Measurements from ENCODE around the gene RNF121.

The RNF121 gene

DNA sequence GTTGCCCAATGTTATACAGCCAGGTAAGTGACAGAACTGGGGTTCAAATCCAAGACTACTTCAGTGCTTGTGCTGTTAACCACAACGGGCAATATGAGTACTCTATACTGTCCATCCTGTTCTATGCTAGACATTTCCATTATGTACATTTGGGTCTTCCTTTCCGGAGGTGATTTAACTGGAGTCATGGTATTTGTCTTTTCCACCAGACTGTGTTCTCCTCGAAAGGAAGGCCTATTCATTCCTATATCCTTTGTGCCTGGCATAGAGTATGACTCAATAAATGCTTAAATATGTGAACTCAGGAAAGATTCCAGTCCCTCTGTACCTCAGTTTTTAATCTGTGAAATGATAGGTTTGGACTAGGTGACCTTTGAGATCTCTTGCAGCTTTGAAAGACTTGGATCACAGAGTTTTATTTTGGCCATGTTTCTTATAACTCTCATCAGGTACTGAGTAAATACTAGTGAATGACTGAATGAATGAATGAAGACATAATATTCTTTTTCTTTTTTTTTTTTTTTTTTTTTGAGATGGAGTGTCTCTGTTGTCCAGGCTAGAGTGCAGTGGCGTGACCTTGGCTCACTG is 6.6 kb downstream of the RNF121 start:
- no peak for DNase-seq (ENCODE audit: low read depth)

DNA sequence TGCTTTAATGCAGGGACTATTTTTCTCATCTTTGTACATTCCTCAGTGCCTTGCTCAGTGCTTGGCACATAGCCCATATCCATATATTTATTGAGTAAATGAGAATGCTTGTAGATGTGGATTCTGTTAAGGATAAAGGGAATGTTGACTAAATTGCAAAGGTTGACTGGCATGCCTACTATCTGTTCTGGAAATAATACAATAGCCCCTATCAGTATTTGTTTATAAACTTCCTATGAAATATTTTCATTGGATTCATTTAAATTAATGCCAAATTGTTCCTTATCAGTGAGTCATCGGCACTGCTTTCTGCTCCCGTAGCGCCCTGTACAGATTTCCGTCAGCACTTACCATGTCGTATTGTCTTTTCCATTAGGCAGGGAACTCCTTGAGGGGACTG is 8.0 kb downstream of the RNF121 start:
- DNase-seq (ENCODE audit: low read depth), result peak; percentile 46

- DNase-seq (ENCODE audit: low read depth), result no peak
These were observed 9.0 kb downstream of the RNF121 start for GRCh38 chr11:71937826-71938225.

GRCh38 chr11:71940561-71941219 is 11.8 kb downstream of the RNF121 start:
- DNase-seq (ENCODE audit: low read depth), result no peak

- DNase-seq (ENCODE audit: low read depth), result peak; percentile 72
These were observed 17.3 kb downstream of the RNF121 start for GRCh38 chr11:71946144-71946571.

- DNase-seq (ENCODE audit: low read depth), result no peak
These were observed 18.7 kb downstream of the RNF121 start for GRCh38 chr11:71947498-71947897.

GRCh38 chr11:71948314-71949027 is 19.6 kb downstream of the RNF121 start:
- DNase-seq (ENCODE audit: low read depth), result no peak

DNA sequence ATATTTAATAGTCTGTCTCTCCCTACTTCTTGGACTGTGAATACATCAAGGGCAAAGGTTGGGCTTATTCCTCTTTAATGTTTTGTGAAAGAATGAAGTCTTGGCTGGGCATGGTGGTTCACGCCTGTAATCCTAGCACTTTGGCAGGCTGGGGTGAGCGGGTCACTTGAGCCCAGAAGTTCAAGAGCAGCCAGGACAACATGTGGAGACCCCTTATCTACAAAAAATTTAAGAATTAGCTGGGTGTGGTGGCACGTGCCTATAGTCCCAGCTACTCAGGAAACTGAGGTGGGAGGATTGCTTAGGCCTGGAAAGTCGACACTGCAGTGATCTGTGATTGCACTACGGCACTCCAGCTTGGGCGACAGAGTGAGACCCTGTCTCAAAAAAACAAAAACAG is 20.2 kb downstream of the RNF121 start:
- no peak for DNase-seq (ENCODE audit: low read depth)

DNA sequence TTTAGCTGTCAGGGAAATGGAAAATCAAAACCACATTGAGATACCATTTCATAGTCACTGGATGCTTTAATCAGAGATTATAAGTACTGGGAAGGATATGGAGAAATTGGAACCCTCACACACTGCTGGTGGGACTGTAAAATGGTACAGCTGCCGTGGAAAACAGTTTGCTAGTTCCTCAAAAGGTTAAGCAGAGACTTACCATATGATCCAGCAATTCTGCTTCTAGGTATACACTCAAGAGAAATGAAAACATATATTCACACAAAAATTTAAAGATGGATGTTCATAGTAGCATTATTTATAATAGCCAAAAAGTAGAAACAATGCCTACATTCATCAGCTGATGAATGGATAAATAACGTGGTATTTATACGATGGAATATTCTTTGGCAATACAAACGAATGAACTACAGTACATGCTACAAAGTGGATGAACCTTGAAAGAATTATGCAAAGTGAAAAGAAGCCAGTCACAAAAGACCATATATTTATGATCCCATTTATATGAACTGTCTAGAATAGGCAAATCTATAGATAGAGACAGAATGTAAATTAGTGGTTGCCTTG is 23.0 kb downstream of the RNF121 start:
- no peak for DNase-seq (ENCODE audit: low read depth)

DNA sequence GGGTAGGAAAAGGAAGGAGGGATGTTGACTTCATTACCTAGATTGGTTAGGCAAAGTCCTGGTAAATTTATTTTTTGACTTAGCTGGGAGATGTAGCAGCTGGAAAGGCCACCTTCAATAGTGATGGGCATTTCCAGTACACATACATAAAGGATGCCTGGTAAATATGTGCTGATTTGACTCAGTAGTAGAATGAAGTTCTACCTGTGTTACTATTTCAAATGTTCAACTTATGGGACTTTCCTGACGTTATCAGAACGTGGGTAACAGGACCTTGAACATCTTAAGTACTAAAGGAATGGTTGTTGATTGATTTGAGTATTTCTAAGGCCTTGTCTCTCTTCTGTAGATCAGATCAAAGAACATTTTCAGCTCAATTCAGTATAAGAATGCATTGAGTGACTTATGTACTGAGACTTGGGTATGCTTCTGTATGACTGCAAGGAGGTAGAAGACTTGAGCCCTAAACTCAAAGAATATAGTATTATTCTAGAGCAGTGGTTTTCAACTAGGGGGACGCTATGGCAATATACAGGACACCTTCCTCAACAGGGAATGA is 27.1 kb downstream of the RNF121 start:
- DNase-seq (ENCODE audit: low read depth), result no peak

GRCh38 chr11:71962428-71963038 is 33.7 kb downstream of the RNF121 start:
- DNase-seq (ENCODE audit: low read depth), result peak; percentile 63

GRCh38 chr11:71963468-71963867 is 34.6 kb downstream of the RNF121 start:
- DNase-seq (ENCODE audit: low read depth), result no peak

- no peak for DNase-seq (ENCODE audit: low read depth)
These were observed 35.8 kb downstream of the RNF121 start for GRCh38 chr11:71964641-71965040.

DNA sequence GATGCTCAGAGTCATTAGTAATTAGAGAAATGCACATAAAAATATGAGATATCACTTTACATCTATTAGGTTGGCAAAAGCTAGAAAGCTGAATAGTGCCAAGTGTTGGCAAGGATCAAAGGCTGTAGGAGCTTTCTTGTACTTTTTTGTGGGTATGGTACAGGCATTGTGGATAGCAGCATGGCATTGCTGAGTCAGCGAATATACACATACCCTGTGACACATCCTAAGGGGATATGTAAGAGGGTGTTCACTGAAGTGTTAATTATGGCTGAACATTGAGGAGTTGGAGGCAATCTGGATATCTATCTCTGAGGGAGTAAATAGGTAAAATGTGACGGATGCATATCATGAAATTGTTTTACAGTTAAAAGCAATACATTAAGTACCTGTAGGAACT is 42.8 kb downstream of the RNF121 start:
- DNase-seq (ENCODE audit: low read depth), result no peak

DNA sequence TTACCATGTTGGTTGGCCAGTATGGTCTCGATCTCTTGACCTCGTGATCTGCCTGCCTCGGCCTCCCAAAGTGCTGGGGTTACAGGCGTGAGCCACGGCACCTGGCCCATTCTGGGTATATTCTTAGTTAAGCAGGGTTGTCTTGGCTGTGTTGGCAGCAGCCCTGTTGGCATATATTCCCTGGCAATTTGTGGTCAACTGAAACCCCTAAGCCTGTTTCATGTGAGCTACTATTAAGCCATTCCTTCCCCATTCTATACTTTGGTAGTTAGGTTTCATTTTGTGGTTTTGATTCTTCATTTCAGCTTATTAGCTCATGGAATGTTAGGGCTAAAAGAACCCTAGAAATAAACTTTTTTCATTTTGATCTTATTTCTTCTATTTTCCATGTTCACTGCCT is 47.7 kb downstream of the RNF121 start:
- no peak for DNase-seq (ENCODE audit: low read depth)

- no peak for DNase-seq (ENCODE audit: low read depth)
These were observed 48.2 kb downstream of the RNF121 start for GRCh38 chr11:71977090-71977489.

GRCh38 chr11:71977743-71978418 is 49.0 kb downstream of the RNF121 start:
- peak; percentile 65 for DNase-seq (ENCODE audit: low read depth)

DNA sequence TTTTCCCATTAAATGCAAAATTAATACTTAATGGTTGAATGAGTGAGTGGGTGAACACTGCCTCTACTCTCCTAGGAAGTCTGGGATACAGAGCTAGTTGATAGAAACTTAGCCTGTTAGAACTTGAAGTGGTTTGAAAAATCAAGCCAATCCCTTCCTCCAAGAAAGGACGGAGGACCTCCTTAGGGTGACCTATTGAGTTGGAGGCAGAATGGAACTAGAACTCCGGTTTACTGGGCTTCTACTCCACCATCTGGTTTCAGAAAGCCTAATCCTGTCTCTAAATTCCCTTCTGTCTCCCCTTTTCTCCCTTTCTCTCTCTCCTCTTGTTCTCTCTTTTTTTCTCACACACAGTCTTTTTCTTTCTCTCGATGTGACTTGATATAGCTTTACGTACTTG is 50.2 kb downstream of the RNF121 start:
- DNase-seq (ENCODE audit: low read depth), result no peak

GRCh38 chr11:71979602-71980001 is 50.8 kb downstream of the RNF121 start:
- DNase-seq (ENCODE audit: low read depth), result no peak

- DNase-seq (ENCODE audit: low read depth), result no peak
These were observed 57.3 kb downstream of the RNF121 start for GRCh38 chr11:71986131-71986530.

GRCh38 chr11:71987521-71987920 is 58.7 kb downstream of the RNF121 start:
- no peak for DNase-seq (ENCODE audit: low read depth)

DNA sequence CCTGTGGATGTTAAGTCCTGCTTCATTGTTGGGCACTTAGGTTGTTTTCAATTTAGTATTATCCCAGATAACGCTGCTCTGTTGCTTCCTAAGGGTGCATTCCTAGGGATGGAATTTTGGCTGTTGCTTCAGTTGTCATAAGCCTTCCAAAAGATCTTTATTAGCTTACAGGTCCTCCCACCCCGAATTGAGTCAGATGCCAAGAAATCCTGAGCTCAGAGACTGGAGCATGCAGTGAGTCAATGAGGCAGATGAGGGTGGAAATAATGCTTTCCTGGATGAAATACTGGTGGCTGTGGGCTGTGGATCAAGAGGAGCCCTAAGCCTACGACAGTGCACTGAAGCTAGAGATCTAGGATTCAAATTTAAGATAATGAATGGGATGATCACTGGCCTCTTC is 59.2 kb downstream of the RNF121 start:
- DNase-seq (ENCODE audit: low read depth), result peak; percentile 56
